Measurements from ENCODE around the gene OSMR.

OSMR gene

DNA sequence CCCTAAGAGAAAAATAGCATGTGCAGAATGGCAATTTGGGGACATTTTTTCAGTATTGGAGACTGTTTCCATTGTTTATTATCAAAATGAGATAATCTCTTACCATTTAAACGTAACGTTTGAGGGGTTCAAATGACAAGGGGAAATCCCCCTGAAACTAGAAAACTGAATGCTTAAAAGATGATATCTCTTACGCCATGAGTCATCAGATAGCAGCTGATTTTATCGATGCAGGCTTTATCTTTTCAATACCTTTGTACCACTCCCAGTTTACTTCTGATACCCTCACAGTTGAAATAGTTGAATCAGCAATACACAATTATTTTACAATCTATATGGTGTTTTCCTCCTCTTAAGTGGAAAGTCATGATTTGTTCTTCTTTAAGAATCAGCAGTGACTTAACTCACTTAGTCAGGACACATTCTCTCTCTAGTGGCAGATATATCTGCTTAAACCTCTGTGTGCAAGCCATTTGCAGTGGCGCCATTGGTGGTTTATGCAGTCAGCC lies 29.2 kb downstream of the OSMR start:
- DNase-seq, result no peak

DNA sequence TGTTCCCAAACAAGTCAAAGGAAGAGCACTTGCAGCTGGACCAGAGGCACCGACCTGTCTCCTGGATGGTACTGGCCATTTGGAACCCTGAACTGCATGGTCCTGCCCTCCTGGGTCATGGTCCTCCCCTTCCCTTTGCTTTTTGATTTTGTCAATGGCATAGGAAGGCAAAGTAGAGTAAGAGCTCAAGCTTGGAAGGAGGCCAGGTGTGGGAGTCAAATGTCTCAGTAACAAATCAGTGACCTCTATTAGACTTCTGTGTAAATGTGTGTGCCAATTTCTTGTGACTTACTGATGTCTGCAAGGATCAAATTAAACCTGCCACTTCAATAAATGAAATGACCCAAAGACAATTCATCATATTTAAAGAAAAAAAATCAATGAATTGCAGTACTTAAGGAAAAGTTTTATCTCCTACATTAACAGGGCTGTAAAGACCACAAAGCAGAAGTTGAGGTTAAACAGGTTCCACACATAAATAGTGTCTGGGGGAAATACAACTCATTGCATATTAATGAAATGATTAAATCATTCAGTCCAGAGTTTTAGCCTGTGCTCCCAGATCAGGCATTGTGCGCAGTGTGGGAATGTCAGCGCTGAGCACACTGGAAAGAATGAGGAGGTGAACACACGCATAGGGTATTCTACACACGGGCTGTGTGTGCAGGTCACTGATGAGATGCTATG lies 32.7 kb downstream of the OSMR start:
- DNase-seq, result no peak

DNA sequence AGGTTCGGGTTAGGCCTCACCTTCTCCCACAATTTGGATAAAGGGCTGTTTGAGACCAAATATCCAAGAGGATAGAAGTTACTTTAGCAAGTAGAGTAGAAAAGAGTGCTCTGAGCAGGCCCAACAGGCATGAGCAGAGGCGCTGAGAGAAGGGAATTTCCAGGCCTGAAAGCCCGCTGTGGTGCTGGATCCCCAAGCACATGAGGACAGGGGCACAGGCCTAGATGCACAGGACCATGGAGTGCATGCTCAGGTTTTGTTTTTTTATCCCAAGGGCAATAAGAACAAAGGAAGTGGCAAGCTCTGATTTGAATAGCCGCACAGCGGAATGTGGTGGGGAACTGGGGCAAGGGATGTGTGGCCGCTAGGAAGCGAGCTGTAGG lies 33.3 kb downstream of the OSMR start:
- DNase-seq, result no peak

- DNase-seq, result no peak
These were observed 38.0 kb downstream of the OSMR start for GRCh38 chr5:38883842-38884241.

DNA sequence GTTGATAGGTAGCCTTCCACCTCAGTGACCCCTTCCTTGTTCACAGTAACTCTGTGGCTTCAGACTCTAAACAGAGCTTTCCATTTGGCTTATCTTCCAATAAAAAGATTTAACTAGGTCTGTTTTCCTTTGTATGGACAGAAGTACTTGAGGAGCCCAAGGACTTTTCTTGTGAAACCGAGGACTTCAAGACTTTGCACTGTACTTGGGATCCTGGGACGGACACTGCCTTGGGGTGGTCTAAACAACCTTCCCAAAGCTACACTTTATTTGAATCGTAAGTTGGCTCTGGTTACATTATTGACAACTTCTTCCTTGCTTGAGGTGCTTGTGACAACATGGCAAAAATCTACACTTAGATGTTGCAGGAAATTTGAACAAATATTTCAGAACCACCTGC lies 39.4 kb downstream of the OSMR start:
- no peak for DNase-seq

GRCh38 chr5:38888041-38888440 lies 42.2 kb downstream of the OSMR start:
- no peak for DNase-seq

GRCh38 chr5:38889424-38889823 lies 43.6 kb downstream of the OSMR start:
- no peak for DNase-seq

DNA sequence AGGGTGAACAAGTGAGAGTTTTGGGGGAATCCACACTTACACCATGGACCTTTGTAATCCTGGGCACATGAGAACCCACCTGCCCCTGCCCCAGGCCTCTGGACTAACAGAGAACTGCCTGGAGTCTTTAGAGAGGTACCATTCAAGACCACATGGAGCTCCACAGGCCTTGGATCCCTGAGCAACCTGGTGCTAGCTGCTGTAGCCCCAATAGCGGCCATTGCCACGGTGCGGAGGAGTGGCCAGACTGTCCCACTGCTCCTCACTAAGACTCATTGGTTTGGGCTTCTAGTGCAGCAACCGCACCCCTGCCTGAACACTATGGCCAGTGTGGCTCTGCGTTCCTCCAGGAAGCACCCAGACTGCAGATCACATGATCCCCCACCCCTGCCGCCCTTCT lies 45.8 kb downstream of the OSMR start:
- no peak for DNase-seq

- no peak for DNase-seq
These were observed 46.6 kb downstream of the OSMR start for GRCh38 chr5:38892363-38892762.

DNA sequence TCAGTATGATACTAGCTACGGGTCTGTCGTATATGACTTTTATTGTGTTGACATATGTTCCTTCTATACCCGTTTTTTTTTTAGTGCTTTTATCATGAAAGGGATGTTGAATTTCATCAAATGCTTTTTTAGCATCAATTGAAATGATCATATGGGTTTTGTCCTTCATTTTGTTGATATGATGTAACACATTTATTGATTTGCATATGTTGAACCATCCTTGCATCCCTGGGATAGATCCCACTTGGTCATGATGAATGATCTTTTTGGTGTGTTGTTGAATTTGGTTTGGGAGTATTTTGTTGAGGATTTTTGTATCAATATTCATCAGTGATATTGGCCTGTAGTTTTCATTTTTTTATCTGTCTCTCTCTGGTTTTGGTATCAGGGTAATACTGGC lies 50.9 kb downstream of the OSMR start:
- DNase-seq, result no peak

DNA sequence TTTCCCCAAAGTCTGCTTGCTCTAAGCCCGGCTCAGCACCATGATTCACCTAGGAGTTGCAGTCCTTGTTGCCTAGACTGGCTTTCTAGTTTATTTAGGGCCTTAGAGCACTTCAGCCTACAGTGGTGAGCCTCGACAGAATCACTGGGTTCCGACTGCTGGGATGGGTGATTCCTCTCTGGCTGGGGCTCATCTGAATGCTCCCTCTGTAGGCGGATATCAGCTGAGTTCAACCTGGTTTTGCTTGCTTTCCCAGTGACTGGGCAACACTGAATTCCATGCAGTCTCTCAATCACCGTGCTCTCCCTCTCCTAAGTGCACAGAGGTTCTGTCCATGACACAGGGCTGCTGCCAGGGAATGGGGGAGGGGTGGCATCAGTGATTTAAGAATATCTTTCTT lies 54.1 kb downstream of the OSMR start:
- DNase-seq, result no peak

GRCh38 chr5:38905516-38905915 lies 59.7 kb downstream of the OSMR start:
- DNase-seq, result no peak

GRCh38 chr5:38906503-38906902 lies 60.7 kb downstream of the OSMR start:
- no peak for DNase-seq

DNA sequence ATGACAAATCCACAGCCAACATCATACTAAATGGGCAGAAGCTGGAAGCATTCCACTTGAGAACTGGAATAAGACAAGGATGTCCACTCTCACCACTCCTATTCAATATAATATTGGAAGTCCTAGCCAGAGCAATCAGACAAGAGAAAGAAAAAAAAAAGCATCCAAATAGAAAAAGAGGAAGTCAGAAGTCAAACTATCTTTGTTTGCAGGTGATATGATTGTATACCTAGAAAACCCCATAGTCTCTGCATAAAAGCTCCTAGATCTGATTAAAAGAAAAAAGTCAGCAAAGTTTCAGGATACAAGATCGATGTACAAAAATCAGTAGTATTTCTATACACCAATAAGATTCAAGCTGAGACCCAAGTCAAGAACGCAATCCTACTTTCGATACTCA lies 66.1 kb downstream of the OSMR start:
- no peak for DNase-seq

GRCh38 chr5:38913714-38914113 lies 67.9 kb downstream of the OSMR start:
- no peak for DNase-seq

- DNase-seq, result no peak
These were observed 71.0 kb downstream of the OSMR start for GRCh38 chr5:38916802-38917201.

DNA sequence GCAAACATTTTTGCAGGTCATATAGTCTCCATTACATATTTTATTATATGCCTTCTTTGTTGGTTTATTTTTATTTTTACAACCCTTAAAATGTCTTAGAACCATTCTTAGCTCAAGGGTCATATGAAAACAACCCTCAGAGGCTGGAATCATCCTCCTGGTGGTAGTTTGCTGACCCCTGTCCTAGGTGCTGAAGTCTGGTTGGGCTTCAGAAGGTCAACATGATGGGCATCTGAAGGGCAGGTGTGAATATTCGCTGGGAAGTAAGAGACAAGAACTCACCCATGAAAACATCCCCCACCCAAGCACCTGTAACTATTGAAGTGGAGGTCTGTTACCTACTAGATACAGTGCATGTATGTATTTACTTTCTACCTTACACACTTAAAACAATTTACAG lies 75.4 kb downstream of the OSMR start:
- DNase-seq, result no peak

DNA sequence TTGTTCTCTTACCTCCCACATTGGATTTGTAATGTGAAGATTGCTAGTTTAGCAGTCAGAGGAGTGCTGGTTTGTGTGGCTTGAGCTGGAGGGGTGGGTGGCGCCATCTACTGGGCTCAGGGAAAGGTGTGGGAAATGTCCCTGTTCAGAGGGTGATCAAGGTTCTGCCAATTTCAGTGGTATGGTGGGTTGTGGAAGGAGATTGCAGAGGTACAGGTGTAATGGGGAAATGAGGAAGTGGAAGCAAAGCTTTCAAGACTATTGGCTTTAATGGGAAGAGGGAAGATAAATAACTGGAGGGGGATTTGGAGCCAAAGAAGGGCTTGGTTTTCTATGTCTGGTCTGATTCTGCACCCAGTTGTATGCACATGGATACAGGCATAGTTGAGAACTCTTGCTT lies 76.4 kb downstream of the OSMR start:
- DNase-seq, result peak in 2 of 4 experiments; percentile 3 to 4

DNA sequence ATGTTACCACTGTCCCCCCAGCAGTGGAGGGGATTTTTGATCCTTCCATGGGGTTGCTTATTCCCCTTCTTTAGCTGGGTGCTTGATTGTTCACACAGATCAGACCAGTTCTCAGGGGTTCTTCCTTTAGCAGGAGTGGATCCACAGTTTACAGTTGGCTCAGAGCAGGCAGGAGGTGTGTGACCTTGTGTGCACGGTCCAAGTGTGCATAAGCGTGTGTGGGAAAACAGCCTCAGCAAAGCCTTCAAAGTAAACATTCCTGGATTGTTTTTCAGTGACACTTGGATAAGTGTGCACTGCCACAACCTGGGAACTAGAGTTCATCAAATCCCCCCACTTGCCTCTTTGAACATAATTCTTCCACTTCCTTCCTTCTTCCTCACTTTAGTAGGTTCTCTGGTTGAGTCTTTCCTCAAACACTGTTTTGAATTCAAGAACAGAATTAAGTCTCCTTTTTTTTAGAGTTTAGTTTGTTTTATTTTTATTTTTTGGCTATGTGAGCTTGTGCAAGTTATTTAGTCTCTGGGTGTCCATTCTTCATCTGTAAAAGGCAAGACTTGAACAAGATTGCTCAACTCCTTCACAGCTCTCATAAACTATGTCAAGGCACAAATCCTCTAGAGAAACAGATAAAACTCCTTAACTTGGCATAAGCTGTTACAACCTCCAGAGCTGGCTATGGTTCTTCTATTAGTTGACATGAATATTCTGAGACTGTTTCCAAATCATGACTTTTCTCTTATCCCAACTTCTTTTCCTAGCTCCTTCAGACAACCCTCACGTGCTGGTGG lies 78.0 kb downstream of the OSMR start:
- no peak for DNase-seq

DNA sequence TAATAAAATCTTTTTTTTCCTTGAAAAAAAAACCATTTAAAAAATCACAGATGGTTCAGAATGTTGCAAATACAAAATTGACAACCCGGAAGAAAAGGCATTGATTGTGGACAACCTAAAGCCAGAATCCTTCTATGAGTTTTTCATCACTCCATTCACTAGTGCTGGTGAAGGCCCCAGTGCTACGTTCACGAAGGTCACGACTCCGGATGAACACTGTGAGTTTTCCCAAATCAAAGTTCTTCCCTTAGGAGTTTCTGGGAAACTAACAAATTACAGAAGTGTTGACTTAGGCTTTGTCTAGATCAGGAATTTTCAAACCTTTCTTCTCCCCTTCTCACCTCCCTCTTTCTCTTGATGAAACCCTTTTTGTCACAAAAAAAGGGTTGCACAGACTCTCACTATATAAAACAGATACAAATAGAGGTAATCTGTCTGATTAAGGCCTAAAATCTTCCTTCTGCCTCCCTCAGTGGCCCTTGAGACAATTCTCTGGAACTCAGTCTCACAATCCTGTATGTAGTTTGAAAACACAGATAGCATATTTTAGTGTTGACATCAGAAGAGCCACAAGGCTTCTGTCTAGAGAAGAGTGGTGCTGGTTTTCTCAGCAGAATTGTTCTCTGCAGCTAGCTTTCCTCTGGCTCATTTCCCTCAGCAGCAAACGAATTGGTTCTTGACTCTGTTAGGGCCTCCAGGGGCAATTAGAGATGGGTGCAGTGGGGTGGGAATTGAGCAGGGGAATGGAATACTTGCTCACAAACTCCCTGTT lies 79.5 kb downstream of the OSMR start:
- no peak for DNase-seq

- no peak for DNase-seq
These were observed 80.3 kb downstream of the OSMR start for GRCh38 chr5:38926121-38926520.

DNA sequence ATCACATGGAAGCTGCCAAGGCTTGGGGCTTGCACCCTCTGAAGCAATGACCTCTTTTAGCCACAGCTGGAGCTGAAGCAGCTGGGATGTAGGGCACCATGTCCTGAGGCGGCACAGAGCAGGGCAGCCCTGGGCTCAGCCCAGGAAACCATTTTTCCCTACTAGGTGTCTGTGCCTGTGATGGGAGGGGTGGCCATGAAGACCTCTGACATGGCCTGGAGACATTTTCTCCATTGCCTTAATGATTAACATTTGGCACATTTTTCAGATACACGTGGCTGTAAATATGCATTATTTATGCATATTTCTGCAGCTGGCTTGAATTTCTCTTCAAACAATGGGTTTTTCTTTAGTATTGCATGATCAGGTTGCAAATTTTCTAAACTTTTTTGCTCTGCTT lies 81.7 kb downstream of the OSMR start:
- no peak for DNase-seq

- DNase-seq, result no peak
These were observed 84.0 kb downstream of the OSMR start for GRCh38 chr5:38929838-38930237.

DNA sequence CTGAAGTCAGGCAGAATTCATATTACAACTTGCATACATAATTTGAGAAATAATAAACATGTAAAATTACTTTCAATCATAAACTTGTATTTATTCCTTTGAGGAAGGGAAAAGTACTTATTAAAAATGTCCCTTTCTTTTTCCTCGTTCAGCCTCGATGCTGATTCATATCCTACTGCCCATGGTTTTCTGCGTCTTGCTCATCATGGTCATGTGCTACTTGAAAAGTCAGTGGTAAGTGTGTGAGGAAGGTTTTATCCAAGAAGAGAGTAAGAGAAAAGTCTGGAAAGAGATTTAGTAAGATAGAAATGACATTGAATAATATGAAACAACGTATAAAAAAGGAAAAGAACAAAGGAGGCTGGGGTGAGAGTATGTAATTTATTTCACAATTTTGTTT lies 85.9 kb downstream of the OSMR start:
- no peak for DNase-seq

All from activated naive CD4-positive, alpha-beta T cell (primary cell).